Measurements from ENCODE around the gene MLLT6.

MLLT6 gene

GRCh38 chr17:38762231-38762630 is 57.2 kb downstream of the MLLT6 start:
- DNase-seq (ENCODE audit: low spot score): no peak

GRCh38 chr17:38766341-38766740 is 61.3 kb downstream of the MLLT6 start:
- DNase-seq (ENCODE audit: low spot score): no peak

GRCh38 chr17:38768417-38768816 is 63.3 kb downstream of the MLLT6 start:
- DNase-seq (ENCODE audit: low spot score): no peak

- no peak for DNase-seq (ENCODE audit: low spot score)
Observed at GRCh38 chr17:38773258-38773657, 68.2 kb downstream of the MLLT6 start.

- DNase-seq (ENCODE audit: low spot score): peak; percentile 82
Observed at GRCh38 chr17:38777641-38778250, 72.7 kb downstream of the MLLT6 start.
